NCI-H510A (cell line): ENCODE results near the gene CCL18.
"Not testable (repeated sequence)": the region's sequence is repeated elsewhere in the genome, so short reads cannot be mapped to it uniquely, and the experiment has no call there.

Experiments
- DNase-seq: peaks from one replicate; lab custom pipeline; 2025; lab: John Stamatoyannopoulos, UW

CCL18 gene

DNA sequence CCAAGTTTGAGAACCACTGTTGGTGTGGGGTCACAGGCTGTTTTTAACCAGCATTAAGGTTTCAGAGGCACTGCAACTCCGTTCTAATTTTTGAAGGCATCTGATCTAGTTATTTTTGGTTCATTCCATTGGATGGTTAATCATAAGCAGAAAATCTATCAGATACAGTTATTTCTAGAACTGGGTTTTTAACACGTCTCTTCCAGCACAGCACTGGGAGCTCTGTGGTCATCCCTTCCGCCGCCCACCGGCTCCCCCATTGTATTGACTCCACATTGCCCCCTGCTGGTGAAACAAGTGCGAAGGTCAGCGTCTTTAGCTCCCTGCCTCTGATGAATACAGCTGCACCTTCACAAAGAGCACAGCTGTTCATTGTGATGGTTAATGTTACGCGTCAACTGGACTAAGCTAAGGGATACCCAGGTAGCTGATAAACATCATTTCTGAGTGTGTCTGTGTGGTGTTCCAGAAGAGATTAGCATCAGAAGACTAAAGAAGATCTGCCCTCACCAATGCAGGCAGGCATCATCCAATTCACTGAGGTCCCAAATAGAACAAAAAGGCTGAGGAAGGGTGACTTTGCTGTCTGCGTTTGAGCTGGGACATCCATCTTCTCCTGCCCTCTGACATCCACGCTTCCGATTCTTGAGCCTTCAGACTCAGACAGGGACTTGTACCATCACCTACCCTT is 8.5 kb downstream of the CCL18 start:
- DNase-seq: no peak

DNA sequence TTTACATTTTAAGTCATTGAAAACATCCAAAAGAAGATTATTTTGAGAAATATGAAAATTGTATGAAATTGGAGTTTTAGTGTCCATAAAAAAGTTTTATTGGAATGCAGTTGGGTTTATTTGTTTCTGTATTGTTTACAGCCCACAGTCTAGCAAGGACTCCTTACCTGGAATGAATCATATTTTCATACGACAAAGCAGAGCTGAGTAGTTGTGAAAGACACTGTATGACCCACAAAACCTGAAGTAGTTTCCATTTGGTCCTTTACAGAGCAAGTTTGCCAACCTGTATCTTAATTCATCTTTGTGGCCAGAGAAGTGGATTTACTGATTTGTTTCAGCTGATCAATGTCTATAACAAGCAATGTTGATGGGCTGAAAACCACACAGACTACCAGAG is 10.3 kb downstream of the CCL18 start:
- DNase-seq: no peak

DNA sequence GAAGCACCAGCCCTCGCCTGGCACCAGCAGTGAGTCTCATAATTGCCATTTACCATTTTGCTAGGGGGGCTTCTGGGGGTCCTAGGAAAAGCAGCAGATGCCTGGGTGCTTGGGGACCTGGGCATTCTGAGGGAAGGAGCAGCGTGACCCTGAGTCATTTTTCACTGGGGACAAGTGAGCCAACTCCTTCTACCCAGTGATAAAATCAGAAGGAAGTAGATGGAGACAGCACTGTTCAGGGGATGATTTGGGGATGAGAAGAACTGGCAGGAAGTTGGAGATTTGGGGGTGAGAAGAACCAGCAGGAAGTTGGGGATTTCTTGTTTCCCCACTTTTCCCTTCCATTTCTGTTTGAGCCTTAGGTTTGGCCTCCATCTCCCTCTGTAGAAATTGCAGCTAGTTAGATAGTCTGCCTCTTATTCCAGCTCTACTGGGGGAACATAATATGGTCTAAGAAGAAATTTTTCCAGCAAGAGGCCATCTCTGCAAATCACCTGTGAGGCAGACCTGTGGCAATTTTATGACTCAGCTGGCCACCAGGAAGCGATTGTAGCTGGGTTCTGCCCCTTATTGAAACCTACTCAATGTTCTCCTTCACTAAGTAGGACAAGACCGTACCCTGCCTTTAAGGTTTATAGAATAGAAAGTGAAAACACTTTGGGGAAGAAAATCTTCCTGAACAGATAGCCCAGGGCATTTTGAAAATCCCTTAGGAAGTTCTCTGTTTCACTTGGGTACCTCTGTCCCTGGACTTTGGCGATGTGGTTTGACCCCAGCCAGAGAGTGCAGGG is 17.8 kb downstream of the CCL18 start:
- DNase-seq: not testable (repeated sequence)

DNA sequence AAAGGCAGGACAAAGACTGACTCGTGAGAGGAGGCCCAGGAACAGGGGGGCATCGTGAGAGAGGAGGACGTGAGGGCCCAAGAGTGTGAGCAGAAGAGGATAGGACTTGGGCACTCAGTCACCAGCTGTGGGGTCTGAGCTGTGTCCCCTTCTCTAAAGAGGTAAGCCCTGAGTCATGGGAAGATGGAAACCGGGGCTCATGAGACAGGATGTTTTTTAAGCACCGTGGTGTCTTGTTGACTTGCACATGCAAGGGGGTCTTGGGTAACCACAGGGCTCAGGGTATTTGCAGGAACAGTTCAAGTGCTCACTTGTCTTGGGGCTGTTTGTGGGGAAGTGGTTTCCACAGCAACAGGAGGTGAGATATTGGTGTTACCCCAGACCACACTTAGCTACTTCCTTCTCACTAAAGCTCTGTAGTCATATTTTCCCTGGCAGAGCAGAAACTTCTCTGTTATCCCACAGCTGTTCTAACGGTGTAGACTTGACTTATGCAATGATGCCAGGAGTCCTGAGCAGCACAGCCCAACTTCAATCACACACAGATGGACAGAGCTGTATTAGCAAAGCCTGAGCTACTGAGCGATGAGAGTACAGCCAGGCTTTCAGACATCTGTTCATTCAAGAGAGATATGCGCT is 18.5 kb downstream of the CCL18 start:
- not testable (repeated sequence) for DNase-seq

DNA sequence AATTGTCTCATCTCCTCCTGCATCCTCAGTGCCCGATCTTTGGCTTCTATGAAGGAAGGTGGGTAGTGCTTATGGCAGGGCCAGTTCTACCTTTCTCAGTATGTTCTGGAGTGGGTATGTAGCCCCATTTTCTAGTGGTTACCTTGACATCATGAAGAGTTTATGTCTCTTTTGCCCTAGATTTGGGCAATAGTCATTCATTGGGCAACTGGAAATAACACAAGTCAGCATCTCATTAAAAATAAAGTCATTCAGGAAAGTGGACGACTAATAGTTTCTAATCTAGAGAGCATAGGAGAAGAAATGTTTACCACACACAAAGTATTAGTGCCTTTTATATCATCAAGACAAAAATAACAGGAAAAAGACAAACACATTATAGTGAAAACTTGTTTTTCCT is 19.6 kb downstream of the CCL18 start:
- DNase-seq: not testable (repeated sequence)

- DNase-seq: no peak
Observed at GRCh38 chr17:36085765-36086164, 21.7 kb downstream of the CCL18 start.

GRCh38 chr17:36086791-36087190 is 22.7 kb downstream of the CCL18 start:
- DNase-seq: no peak

DNA sequence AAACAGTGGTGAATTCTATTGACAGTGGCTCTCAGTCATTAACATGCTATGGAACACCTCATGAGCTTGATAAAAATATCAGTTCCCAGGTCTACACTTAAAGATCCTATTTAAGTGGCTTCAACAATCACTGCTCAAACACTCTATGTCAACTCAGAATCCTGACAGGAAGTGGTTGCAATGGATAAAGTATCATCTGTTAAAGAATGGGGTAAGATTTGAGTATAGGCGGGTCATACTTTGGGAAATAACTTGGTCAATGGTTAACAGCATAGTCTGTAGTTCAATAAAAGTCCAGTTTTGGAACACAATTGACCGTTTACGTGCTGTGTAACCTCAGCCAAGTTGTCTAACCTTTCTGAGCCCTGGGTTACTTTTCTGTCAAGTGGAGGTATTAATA is 23.4 kb downstream of the CCL18 start:
- DNase-seq: not testable (repeated sequence)

GRCh38 chr17:36087897-36088572 is 24.0 kb downstream of the CCL18 start:
- DNase-seq: not testable (repeated sequence)

DNA sequence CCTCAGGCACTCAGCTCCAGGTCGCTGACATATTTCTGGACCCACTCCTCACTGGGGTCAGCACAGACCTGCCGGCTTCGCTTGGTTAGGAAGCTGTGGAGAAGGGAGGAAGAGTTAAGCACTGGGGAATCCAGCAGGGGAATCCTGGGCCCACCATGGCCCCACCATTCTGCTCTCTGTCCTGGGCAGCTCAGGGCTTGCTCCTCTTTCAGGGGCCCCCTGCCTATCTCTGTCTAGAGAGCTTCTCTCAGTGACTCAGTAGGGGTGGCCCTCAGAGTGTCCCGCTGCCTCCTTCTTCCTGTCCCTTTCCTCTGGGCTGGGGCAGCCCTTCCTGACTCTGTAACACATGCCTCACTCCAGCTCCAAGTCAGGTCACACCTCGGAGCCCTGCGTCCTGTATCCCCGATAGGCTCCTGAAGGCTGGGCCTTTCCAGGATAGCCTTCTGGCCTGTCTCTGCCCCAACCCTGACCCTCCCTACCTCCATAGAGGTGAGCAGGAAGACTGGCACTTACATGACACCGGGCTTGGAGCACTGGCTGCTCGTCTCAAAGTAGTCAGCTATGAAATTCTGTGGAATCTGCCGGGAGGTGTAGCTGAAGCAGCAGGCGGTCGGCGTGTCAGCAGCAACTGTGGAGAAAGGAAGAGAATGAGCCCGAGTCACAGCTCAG is 24.7 kb downstream of the CCL18 start:
- no peak for DNase-seq

GRCh38 chr17:36089339-36089865 is 25.3 kb downstream of the CCL18 start:
- DNase-seq: no peak

GRCh38 chr17:36089888-36090836 is 26.1 kb downstream of the CCL18 start, which contains the start of gene CCL3:
Gene CCL3 (minus strand): TSS chr17:36090143. CDS start chr17:36090058, 85 bp downstream.
- no peak for DNase-seq

DNA sequence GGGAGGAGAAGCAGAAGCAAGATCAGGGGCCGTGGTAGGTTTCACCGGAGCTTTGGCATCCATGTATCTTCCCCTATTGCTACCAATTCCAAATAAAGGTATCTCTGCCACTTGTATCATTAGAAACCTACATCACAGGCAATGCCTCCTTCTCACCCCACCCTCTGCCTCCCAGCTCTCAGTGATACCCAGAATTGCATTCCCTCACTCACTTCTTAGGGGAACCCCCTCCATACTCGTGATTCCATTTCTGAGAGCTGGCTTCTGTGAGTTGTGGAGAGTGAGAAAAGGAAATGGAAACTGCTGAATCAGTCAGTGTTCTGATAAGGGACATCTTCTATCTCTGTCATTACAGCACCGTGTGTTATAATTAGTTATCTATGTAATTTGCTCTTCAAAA is 28.2 kb downstream of the CCL18 start:
- no peak for DNase-seq

- DNase-seq: not testable (repeated sequence)
Observed at GRCh38 chr17:36092715-36093114, 28.6 kb downstream of the CCL18 start.

- no peak for DNase-seq
Observed at GRCh38 chr17:36094232-36094631, 30.2 kb downstream of the CCL18 start.

DNA sequence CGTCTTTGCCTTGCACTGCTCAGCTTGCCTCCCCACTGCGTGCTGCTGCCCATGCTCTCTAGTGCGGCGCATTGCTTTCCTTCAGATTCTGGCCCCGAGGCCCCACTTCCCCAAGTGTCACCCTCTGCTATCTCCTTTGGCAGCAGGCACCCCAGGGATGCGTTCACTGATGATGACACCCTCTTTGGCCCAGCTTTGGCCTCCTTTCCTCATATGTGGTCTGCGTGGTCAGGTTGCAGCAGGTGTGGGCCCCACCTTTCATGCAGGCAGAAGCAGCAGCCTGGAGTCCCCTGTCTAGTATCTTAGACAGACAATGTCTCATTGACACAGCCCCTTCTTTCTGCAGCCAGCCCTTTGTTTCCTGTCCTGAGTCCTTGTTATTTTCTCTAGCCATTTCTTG is 30.7 kb downstream of the CCL18 start:
- DNase-seq: no peak

GRCh38 chr17:36095992-36096391 is 31.9 kb downstream of the CCL18 start:
- no peak for DNase-seq

DNA sequence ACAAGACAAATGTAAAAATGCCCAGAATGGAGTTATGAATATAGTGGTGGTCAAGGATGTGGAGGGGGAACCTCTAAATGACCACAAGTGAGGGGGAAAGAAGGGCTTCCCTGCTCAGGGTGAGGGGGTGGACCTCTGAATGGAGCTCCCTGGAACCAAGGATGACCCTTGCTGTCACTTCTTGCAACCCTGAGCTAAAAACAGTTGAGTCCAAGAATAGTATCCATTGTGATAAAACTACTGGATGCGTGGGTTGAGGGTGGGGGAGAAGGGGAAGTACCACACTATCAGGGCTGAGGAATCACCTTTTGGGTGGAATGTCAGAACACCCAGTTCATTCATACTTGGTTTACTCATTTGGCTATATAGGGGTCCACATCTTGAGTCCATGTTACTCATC is 34.9 kb downstream of the CCL18 start:
- not testable (repeated sequence) for DNase-seq

DNA sequence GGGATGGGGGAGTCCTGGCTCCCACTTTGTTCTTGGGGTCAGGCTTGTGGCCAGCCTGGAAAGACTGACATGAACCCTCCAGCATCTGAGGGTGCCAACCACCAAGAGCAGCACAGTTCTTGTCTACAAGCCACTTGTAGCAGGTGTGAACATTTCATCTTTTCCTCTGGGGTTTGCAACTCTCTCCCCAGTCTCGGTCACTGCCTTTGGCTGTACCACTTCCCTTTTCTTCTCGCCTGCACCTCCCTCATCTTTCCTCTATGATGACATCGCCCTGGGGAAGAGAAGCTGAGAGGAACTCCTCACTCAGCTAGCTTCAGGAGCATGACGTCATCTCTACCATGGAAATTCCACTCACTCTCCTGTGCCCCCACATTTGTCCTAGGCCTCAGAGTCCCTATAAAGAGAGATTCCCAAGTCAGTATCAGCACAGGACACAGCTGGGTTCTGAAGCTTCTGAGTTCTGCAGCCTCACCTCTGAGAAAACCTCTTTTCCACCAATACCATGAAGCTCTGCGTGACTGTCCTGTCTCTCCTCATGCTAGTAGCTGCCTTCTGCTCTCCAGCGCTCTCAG is 39.4 kb downstream of the CCL18 start, which contains the start of gene CCL4:
CCL4 (plus strand) TSS at position 427 of the 575 bp plus-strand sequence; CDS start at position 506, 79 bp downstream.
- DNase-seq: not testable (repeated sequence)

GRCh38 chr17:36104246-36104645 is 40.2 kb downstream of the CCL18 start:
- not testable (repeated sequence) for DNase-seq
